ENCODE data around the gene AFF1.
"Not testable (repeated sequence)": the region's sequence is repeated elsewhere in the genome, so short reads cannot be mapped to it uniquely, and the experiment has no call there.

The AFF1 gene

GRCh38 chr4:87118826-87119225, 184.0 kb downstream of the AFF1 start:
- DNase-seq, result no peak

GRCh38 chr4:87120010-87120409, 185.2 kb downstream of the AFF1 start:
- no peak for DNase-seq

DNA sequence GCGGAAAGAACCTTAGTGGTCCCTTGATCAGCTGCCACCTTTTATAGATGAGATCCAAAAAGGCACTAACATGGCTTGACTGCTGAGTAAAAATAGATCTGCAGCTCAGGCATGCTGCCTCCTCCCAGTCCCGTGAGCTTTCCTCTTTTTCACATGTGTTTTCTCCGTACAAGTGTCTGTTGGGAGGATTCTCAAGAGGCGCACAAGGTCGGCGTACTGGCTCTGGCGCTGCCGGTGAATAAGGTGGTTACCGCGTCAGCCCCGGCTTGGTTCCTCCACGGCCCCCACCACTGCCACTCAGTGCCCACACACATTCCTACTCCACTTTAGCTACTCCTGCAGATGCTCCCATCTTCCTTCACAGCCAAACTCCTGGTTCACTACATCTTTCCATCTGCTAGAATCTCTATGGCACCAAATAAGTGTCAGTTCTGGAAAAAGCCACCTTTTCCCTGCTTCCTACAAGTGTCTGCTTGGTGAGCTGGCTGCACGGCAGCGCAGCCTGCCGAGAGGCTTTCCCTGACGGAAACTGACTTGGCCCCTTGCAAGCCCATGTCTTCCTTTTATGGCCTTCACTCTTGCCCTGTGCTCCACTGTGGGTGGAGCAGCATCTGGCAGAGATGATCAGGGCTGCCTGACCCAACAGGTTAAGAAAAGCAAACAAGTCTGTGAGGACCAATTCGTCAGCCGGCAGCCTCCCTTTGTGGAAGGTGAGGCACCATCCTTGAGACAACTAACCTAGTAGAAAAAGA, 185.8 kb downstream of the AFF1 start:
- DNase-seq, result no peak

DNA sequence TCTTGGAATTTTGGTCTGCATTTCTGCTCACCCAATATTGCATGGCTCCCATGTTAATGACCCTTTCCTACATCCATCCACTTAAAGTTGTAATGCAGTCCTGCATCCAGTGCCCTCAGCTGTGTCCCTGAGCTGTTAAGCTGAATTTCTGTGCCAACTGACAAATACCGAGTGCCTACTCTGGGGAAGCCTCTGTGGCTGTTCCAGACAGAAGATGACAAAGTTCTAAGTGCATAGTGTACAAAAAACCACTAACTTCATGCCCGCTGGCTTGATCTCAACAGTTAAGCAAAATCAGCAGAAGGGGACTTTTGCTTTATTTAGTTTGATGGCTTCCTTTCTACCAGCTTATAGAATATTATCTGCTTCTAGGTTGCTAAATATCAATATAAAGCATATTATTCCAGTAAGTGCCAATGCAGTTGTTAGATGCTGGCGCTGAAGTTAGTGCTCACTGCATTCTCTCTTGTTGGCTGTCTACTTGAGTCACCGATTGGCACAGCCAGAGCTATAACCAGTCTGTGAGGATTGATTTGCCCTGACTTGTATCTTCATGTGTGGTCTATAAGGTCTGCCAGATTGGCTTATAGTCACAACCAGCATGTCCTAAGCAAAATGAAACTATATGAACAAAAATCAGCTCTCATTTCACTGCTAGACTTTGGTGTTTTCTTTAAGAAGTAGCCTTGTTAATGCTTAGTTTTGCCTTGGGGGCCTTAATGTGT, 186.7 kb downstream of the AFF1 start:
- no peak for DNase-seq

DNA sequence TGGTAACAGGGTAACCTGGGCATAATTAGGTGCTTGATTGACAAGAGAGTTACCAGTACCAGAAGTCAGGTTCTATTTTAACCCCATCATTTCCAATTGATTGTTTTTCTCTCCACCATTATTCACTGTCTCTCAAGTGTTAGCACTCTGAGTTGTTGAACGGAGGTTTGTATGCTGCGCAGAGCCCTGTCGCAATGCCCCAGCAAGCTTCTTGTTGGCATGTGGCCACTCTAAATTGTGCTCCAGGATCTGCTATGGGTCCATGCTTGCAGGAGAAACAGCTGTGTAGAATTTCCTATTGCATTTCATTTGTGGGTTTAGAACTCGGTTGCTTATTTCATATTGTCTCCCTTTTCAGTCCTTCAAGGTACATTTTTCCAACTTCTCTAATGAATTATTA, 187.4 kb downstream of the AFF1 start:
- DNase-seq, result no peak

- no peak for DNase-seq
These were observed 191.2 kb downstream of the AFF1 start for GRCh38 chr4:87126056-87126455.

DNA sequence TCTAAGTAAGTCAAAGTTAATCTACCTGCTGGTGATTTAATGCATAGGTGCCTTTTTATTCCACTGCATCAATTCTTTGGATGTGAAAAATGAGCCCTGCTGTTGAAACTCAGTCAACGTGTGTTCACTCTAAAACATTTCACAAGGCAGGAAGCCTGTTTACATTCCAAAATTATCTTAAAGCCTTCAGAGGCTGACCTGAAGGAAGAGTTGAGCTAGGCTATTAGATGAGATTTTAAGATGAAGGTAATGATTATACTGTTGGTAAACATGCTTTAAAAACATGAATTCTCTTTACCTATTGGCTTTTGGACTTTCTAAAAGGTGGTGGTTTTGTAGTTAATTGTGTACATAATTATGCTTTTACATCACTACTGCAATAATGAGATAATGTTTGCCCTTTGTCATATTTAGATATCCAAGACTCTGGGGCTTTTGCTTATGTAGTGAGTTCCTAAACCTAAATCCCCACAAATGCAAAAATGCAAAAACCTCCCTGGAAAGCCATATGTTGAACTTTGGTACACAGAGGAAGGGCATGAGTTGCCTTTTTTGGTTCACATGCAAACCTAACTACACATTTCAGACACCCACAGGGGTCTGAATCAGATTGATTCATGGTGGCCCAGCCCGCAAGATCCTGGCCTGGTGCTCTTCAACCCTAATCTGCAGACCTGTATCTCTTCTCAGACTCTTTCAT, 193.3 kb downstream of the AFF1 start:
- no peak for DNase-seq

- DNase-seq, result no peak
These were observed 194.9 kb downstream of the AFF1 start for GRCh38 chr4:87129681-87130080.

GRCh38 chr4:87130985-87131703, 196.3 kb downstream of the AFF1 start:
- no peak for DNase-seq

GRCh38 chr4:87132035-87132434, 197.2 kb downstream of the AFF1 start:
- DNase-seq, result no peak

GRCh38 chr4:87133183-87133582, 198.4 kb downstream of the AFF1 start:
- no peak for DNase-seq

DNA sequence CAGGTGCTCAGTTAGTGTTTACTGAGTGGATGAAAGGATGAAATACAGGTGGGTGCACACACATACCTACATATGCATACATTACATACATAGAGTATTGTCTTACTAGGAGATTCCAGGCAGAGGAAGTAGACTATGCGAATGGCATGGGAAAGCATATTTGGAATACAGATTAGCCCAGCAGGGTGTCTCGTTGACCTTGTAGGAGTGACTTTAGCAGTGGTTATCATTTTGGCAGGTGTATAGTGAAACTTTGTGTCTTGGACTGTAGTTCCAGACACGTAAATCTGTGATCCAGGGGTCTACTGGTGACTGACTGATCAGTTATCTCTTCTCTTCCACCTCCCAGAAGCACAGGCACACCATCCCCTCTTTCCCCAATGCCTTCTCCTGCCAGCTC, 199.3 kb downstream of the AFF1 start:
- DNase-seq, result no peak

GRCh38 chr4:87141428-87141827, 206.6 kb downstream of the AFF1 start:
- DNase-seq, result no peak

DNA sequence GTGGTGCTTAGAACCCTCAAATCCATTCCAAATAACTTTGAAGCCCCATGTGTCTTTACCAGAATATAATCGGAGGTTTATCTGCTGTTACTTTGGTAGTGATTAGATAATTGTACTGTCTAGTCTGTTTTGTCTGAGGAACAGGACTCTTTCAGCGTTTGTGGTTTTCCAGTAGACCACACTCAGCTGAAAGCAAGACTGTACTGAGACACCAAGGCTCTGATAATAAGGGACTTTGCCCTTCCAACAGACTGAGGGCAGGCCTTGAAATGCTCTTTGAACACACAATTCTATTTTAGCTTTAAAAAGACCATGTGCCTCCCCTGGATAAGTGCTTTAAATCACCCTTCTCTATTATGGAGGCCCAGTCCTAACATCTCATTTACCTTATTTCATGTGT, 209.5 kb downstream of the AFF1 start:
- no peak for DNase-seq

DNA sequence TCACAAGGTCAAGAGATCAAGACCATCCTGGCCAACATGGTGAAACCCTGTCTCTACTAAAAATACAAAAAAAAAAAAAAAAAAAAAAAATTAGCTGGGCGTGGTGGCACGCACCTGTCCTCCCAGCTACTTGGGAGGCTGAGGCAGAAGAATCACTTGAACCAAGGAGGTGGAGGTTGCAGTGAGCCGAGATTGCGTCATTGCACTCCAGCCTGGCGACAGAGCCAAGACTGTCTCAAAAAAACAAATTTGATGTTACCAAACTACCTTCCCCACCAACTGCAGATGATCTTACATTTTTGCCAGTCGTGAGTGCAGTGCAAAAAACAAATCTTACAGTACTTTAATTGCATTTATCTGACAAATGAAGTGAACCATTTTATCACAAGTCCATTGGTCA, 211.1 kb downstream of the AFF1 start:
- not testable (repeated sequence) for DNase-seq

DNA sequence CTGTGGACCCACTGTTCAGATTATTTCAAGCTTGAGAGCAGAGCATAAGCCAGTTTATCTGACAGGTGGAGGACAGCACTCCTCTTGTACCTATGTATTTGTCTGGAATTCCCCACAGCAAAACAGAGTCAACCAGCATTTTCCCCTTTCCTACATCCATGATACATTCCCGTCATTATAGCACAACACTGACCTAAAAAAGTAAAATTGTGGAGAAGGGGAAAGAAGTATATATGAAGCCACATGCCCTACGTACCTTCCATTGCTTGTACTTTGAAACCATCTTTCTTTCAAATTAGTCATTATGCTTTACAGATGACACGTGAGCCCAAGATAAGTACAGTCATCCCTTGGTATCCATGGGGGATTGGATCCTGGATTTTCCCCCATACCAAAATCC, 212.3 kb downstream of the AFF1 start:
- DNase-seq, result no peak

DNA sequence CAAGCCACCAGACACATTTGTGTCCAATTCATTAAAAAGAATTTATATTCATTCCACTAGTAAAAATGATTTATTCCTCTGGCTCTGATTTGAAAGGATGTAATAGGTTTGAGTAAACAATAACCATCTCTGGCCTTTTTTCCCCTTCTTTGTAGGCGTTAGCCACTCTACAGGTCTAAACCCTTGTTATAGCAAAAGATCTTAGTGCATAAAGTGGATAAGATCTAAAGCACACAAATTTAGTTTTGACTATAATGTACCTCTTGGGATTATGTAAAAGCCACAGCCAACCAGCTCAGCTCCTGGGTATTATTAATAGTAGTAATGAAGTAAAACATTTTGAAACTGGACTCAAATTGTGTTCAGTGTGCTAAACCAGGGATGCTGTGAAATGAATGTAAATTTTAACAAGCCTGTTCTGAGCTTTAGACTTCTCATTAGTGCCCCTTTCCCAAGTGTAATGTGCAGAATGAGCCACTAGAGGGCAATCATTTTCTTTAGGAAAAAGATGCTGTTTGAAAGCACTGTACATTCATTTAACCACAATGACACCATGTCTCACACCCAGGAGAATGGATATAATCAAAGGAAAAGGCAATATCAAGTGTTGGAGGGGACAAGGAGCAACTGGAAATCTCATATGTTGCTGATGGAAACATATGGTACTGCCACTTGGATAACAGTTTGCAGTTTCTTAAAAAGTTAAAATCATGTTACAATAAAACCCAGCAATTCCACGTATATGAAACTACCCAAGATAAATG, 215.9 kb downstream of the AFF1 start:
- no peak for DNase-seq

DNA sequence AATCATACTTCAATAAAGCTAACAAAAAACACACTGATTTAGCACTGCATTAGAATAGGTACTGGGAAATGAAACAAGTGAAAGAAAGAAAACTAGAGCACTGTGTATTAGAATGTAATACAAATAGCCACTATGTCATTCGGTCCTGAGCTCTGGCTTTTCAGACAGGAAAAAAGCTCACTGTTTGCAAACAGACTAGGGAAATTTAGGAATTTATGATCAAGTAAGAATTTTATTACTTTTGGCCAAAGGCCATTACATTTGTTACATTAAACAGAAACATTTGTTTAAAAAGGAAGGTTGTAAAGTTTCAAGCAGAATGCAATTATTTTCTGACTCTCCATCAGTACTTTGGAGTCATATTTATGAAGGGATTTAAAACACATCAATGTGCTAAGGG, 216.9 kb downstream of the AFF1 start:
- DNase-seq, result no peak

DNA sequence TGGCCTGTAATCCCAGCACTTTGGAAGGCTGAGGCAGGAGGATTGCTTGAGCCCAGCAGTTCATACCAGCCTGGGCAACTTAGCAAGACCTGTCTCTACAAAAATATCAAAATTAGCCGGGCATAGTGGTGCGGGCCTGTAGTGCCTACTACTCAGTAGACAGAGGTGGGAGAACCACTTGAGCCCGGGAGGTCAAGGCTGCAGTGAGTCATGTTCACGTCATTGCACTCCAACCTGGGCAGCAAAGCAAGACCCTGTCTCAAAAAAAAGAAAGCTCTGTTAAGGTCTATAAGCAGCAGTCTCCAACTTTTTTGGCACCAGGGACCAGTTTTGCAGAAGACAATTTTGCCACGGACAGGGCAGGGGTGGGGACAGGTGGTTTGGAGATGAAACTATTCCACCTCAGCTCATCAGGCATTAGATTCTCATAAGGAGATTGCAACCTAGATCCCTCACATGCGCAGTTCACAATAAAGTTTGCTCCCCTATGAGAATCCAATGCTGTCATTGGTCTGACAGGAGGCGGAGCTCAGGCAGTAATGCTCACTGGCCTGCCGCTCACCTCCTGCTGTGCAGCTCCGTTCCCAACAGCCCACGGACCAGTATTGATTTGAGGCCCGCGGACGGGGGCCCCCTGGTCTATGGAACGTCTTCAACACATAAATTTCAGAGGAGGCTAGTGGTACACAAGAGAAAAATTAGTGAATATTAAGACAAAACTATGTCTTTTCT, 217.7 kb downstream of the AFF1 start:
- no peak for DNase-seq

DNA sequence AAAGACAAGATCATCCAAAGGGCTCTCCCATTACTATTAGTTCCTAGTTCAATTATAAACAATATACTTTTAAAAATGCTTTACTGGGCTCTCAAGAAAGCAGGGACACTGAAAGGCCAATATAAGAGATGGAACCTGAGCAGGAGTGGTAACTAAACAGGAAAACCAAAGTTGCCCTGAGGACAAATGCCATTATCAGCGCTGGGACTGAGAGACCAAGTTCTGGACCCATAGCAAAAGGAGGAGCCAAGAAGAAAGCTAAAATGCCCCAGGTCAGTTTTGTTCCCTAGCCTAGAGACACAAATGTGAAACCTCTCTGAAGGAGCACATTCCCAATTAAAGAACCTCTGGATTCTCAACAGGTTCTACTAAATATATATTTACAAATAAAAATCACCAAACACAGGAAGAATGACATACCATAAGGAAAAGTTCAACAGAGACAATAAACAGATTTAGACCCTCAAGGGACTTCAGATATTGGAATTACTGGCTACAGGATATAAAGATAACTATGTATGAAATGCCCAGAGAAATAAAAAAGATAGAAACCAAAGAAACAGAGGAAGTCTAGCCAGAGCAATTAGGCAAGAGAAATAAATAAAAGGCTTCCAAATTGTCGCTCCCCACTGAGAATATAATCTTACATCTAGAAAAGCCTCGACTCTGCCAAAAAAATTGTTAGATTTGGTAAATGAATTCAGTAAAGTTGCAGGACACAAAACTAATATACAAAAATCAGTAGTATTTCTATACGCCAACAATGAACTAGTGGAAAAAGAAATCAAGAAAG, 218.5 kb downstream of the AFF1 start:
- no peak for DNase-seq

DNA sequence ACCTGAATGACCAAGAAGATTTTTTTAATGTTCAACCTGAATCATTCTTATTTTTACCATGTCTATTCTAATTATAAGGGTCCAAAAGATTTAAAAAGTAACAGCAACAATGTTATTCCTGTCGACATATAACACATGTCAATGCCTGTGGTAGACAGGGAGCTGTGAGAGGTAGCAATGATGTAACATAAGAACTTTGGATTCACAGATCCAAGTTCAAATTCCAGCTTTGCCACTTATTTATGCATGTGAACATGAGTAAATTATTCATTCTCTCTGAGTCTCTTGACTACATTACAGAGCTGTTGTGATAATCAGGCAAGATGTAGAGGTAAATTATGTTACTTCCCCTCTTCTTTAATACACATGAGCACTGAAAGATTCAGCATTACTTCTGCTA, 231.1 kb downstream of the AFF1 start:
- no peak for DNase-seq
